Esophagus squamous epithelium (tissue), 5 donors: Measurements from ENCODE around the gene TAS2R20. TPM values are rescaled to one million over a fixed set of nuclear protein-coding genes. Genes with fewer than 3 reads are reported as not detected.
"Not testable (repeated sequence)": the region's sequence is repeated elsewhere in the genome, so short reads cannot be mapped to it uniquely, and the experiment has no call there.

ENCODE experiments used
- DNase-seq: peaks from one replicate; lab custom pipeline; 2025; lab: John Stamatoyannopoulos, UW
- H3K27ac ChIP-seq, 4 donors: fragments of 200-600 bp; sonication (generic); one replicate each; pipeline ENCODE4 v1.5.1; 2016 to 2019; ENCODE audit warnings: mild to moderate bottlenecking in 1 of 4
- H3K27me3 ChIP-seq, 4 donors: fragments of 200-600 bp; sonication (generic); 1 replicate in 3 of 4; 2 replicates in 1 of 4; pipeline versions ENCODE4 v1.5.1 to v1.6.0; 2017 to 2021; ENCODE audit warnings: antibody characterized with exemption in 1 of 4
- H3K36me3 ChIP-seq, 3 donors: fragments of 200-600 bp; sonication (generic); one replicate each; pipeline ENCODE4 v1.5.1; 2016 to 2019
- H3K4me1 ChIP-seq, 3 donors: fragments of 200-600 bp; sonication (generic); one replicate each; pipeline ENCODE4 v1.5.1; 2017 to 2019
- H3K4me3 ChIP-seq, 4 donors: fragments of 200-600 bp; sonication (generic); 1 replicate in 3 of 4; 2 replicates in 1 of 4; pipeline ENCODE4 v1.5.1; 2016 to 2019; ENCODE audit warnings: mild to moderate bottlenecking in 2 of 4, moderate library complexity in 1 of 4
- H3K9me3 ChIP-seq, 3 donors: fragments of 200-600 bp; sonication (generic); one replicate each; pipeline ENCODE4 v1.5.1; 2016 to 2019
- POLR2A ChIP-seq, 4 donors: fragments of 450-650 bp; IDR thresholded peaks; one replicate each; pipeline ENCODE4 v1.6.1; 2017; ENCODE audit warnings: antibody characterized with exemption in 4 of 4, mild to moderate bottlenecking in 4 of 4, moderate library complexity in 3 of 4
- WGBS, 2 donors: methylation state at CpG; one replicate each; pipeline ENCODE4 v1.1.5; 2018; 5-methylcytosine and 5-hydroxymethylcytosine counted together
- intact Hi-C: fragments of 100-400 bp; cut with DNase I; formaldehyde crosslinking; loops from one replicate; pipeline ENCODE4 v1.15.0; 2022
- total RNA-seq, 4 donors: library from RNA; depleted of rRNA; stranded (reverse); fragments of >200 nt; gene quantifications; one replicate each; pipeline ENCODE4 v1.1.0, GENCODE V29; 2016
- TF ChIP-seq, protein P1 (sequence below), 6 experiments: fragments of 450-650 bp in 4 of 6; fragments of 200-600 bp in 2 of 6; sonication (generic) in 2 of 6; IDR thresholded peaks; one replicate each; pipeline ENCODE4 v1.5.1; 2016 to 2019; ENCODE audit warnings: antibody characterized with exemption in 6 of 6, mild to moderate bottlenecking in 4 of 6, moderate library complexity in 4 of 6
- donor health status: DM: yes; HTN: yes; CAD: no.

Gene TAS2R20, protein sequence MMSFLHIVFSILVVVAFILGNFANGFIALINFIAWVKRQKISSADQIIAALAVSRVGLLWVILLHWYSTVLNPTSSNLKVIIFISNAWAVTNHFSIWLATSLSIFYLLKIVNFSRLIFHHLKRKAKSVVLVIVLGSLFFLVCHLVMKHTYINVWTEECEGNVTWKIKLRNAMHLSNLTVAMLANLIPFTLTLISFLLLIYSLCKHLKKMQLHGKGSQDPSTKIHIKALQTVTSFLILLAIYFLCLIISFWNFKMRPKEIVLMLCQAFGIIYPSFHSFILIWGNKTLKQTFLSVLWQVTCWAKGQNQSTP
- 1 to 10 TPM in 2 of 4 donors, not detected in 2; 1.2 to 2.3 TPM for total RNA-seq

GRCh38 chr12:10998204-10998603 is at the start of gene TAS2R20:
TAS2R20 (minus strand) TSS chr12:10998304; CDS start chr12:10997875, 429 bp downstream.
- H3K27ac ChIP-seq, result no peak within 1 kb of the TSS

DNA sequence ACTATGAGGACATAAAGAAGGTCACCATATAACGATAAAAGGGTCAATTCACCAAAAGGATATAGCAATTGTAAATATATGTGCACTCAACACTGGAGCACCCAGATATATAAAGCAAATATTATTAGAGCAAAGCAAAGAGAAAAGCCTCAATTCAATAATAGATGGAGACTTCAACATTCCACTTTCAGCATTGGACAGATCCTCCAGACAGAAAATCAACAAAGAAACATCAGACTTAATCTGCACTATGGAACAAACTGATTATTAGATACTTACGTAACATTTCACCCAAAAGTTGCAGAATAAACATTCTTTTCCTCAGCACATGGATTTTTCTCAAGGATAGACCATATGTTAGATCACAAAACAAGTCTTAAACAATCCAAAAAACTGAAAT is 43.3 kb upstream of the TAS2R20 start:
- DNase-seq, intact Hi-C loops, H3K4me3 ChIP-seq, H3K27me3 ChIP-seq, H3K27ac ChIP-seq, H3K9me3 ChIP-seq, H3K4me1 ChIP-seq, H3K36me3 ChIP-seq: not testable (repeated sequence)
- WGBS, 2 donors, result 61 to 90% methylated on average over 2 of the region's 2 CpGs

More at GRCh38 chr12:10998204-10998603, at the start of gene TAS2R20:
- Histone ChIP-seq H3K27me3 (no peaks in the 10 kb centered on the region), H3K4me1 (no peaks in the 10 kb centered on the region), H3K4me3 (no peak within 1 kb of the TSS), H3K9me3 (no peaks in the 10 kb centered on the region), H3K36me3 (peaks cover 0 to 7% (median 0%) of the 10 kb centered on the region in 3 donors)
- no peak for TF ChIP-seq POLR2A (IDR thresholded peaks at IDR 0.05)
- TF ChIP-seq, protein P1, sequence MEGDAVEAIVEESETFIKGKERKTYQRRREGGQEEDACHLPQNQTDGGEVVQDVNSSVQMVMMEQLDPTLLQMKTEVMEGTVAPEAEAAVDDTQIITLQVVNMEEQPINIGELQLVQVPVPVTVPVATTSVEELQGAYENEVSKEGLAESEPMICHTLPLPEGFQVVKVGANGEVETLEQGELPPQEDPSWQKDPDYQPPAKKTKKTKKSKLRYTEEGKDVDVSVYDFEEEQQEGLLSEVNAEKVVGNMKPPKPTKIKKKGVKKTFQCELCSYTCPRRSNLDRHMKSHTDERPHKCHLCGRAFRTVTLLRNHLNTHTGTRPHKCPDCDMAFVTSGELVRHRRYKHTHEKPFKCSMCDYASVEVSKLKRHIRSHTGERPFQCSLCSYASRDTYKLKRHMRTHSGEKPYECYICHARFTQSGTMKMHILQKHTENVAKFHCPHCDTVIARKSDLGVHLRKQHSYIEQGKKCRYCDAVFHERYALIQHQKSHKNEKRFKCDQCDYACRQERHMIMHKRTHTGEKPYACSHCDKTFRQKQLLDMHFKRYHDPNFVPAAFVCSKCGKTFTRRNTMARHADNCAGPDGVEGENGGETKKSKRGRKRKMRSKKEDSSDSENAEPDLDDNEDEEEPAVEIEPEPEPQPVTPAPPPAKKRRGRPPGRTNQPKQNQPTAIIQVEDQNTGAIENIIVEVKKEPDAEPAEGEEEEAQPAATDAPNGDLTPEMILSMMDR (IDR thresholded peaks at IDR 0.05), result no peak
- no peak for DNase-seq
- intact Hi-C loops, result no loop called here

DNA sequence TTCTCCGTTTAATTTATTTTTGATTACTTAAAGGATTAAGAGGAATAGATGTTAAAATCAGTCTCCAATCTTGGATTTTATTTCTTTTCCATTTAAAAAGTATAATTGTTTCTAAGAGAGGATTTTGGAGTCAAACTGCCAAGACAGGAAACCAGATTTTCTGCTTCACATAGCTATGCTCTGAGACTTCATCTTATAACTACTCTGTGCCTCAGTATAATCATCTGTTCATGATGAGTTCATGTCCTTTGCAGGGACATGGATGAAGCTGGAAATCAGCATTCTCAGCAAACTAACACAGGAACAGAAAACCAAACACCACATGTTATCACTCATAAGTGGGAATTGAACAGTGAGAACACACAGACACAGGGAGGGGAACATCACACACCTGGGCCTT is 42.1 kb upstream of the TAS2R20 start:
- TF ChIP-seq, protein P1 (IDR thresholded peaks at IDR 0.05), result no peak
- no peak for TF ChIP-seq POLR2A (IDR thresholded peaks at IDR 0.05)
- intact Hi-C loops, result no loop called here
- WGBS, 2 donors, result 50 to 65% methylated on average over 1 of the region's 1 CpG

DNA sequence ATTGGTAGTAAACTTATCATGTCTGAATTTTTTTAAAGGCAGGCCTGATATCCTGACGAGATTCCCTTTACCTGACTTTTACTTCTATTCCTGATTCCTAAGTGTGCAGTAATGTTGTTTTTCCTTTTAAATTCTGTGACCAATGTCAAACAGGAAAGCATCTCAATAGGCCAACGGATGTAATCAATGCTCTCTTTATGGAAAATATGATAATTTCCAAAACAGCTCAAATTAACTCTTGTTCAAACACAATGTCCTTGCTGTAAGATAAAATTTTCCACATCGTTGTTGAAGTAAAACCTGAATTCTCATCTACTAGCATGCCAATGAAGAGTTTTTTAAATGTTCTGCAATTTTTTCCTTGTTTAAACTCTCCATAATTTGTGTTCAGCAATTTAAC is 41.1 kb upstream of the TAS2R20 start:
- Histone ChIP-seq H3K9me3 (no peaks in the 10 kb centered on the region), H3K27me3 (no peaks in the 10 kb centered on the region), H3K4me1 (no peaks in the 10 kb centered on the region), H3K4me3 (no peak overlapping the region), H3K36me3 (no peaks in the 10 kb centered on the region), H3K27ac (no peak overlapping the region)
- no peak for DNase-seq
- WGBS, 2 donors, result 55 to 68% methylated on average over 3 of the region's 3 CpGs
- TF ChIP-seq, protein P1 (IDR thresholded peaks at IDR 0.05), result no peak
- no peak for TF ChIP-seq POLR2A (IDR thresholded peaks at IDR 0.05)
- intact Hi-C loops, result loop anchor here (5.0 kb wide), 1 partner anchor 53 kb away; the partner anchor contains the start of gene TAS2R43

More for the DNA sequence above, 42.1 kb upstream of the TAS2R20 start:
- Histone ChIP-seq H3K27me3 (no peaks in the 10 kb centered on the region), H3K4me3 (no peak overlapping the region), H3K36me3 (no peaks in the 10 kb centered on the region), H3K4me1 (no peaks in the 10 kb centered on the region), H3K27ac (no peak overlapping the region), H3K9me3 (no peaks in the 10 kb centered on the region)
- DNase-seq, result no peak

GRCh38 chr12:11033959-11034358 is 35.9 kb upstream of the TAS2R20 start:
- WGBS, 2 donors, result 84 to 100% methylated on average over 1 of the region's 3 CpGs
- H3K4me3 ChIP-seq, DNase-seq, H3K27ac ChIP-seq, intact Hi-C loops, H3K4me1 ChIP-seq, H3K27me3 ChIP-seq, H3K9me3 ChIP-seq: not testable (repeated sequence)
- H3K36me3 ChIP-seq, result peaks cover 0 to 16% (median 0%) of the 10 kb centered on the region in 3 donors

DNA sequence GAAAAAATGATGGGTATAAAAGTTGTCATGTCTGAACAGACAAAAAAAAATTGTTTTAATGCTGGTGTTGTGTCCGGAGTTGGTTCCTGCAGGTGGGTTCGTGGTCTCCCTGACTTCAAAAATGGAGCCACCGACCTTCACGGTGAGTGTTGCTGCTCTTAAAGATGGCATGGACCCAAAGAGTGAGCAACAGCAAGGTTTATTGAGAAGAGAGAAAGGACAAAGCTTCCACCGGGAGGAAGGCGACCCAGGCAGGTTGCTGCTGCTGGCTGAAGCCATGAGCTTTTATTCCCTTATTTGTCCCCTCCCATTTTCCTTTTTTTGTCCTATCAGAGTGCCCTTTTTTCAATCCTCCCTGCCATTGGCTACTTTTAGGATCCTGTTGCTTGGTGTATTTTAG is 33.2 kb upstream of the TAS2R20 start, which contains the start of gene TAS2R31:
TAS2R31 (minus strand) TSS at position 101 of the 400 bp plus-strand sequence; CDS start at position 29, 72 bp downstream.
- Histone ChIP-seq H3K27me3 (no peaks in the 10 kb centered on the region), H3K9me3 (no peaks in the 10 kb centered on the region), H3K27ac (no peak within 1 kb of the TSS), H3K4me1 (no peaks in the 10 kb centered on the region), H3K4me3 (no peak within 1 kb of the TSS), H3K36me3 (peaks cover 0 to 30% (median 0%) of the 10 kb centered on the region in 3 donors)
- DNase-seq, result no peak
- intact Hi-C loops, result no loop called here
- WGBS, 2 donors, result 92 to 98% methylated on average over 6 of the region's 6 CpGs
- no peak for TF ChIP-seq POLR2A (IDR thresholded peaks at IDR 0.05)
- TF ChIP-seq, protein P1 (IDR thresholded peaks at IDR 0.05), result no peak
